SK-MEL-5 (cell line): ENCODE measurements around the gene ARPC2. TPM values are rescaled to one million over a fixed set of nuclear protein-coding genes. Genes with fewer than 3 reads are reported as not detected.
"Not testable (repeated sequence)": the region's sequence is repeated elsewhere in the genome, so short reads cannot be mapped to it uniquely, and the experiment has no call there.

Experiments
- DNase-seq: peaks from one replicate; pipeline ENCODE4 v3.0.0-alpha.2; 2016; ENCODE audit warnings: low read depth, low spot score
- in situ Hi-C: cut with HindIII; loops from 2 replicates; pipeline ENCODE4 v1.10.0; 2016; ENCODE audit warnings: low sequenced_read_pairs, high pct_unique_total_duplicates, low pct_unique_long_range_greater_than_20kb
- polyA plus RNA-seq, 2 experiments: library from polyadenylated mRNA; depleted of rRNA; stranded (reverse); fragments of >200 nt; gene quantifications; 2 replicates each; pipeline ENCODE4 v1.2.3, GENCODE V29; 2015
- total RNA-seq: library from RNA; depleted of rRNA; stranded (reverse); fragments of >200 nt; shearing (Covaris generic); gene quantifications from 2 replicates; pipeline ENCODE4 v1.2.3, GENCODE V29; 2014; rRNA removed

Gene ARPC2
- total RNA-seq: 196 and 198 TPM in 2 replicates
- 191 and 201 TPM in 2 replicates for polyA plus RNA-seq (2015; cell fraction: cytosol; rRNA removed)
- 131 and 142 TPM in 2 replicates for polyA plus RNA-seq (2015; cell fraction: nucleus; rRNA removed)

- in situ Hi-C loops: no loop called here
- peak; percentile 93 for DNase-seq
Measured at GRCh38 chr2:218216674-218217359, at the start of gene ARPC2. Gene ARPC2 (plus strand): TSS chr2:218217189. CDS start chr2:218217471, 282 bp downstream.

DNA sequence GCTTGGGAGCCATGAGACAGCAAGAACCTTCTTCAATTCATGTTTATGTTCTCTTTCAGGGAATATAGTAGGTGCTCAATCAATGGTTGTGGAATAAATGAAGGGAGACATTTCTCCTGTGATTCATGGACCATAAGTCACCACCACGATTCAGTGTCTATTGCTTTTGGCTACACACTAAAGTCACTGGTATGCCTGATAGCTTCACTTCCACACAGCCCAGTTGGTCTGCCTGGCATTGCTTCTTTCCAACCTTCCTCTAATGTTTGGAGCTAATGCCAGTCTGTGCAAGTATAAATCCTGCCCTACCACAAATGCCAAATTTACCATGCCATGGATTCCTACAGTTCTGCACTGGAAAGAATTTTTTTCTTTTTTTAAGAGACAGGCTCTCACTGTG lies 49.0 kb upstream of the ARPC2 start:
- no peak for DNase-seq
- in situ Hi-C loops: no loop called here

- DNase-seq: peak; percentile 68
- in situ Hi-C loops: no loop called here
Measured at GRCh38 chr2:218168635-218169462, 48.1 kb upstream of the ARPC2 start.

DNA sequence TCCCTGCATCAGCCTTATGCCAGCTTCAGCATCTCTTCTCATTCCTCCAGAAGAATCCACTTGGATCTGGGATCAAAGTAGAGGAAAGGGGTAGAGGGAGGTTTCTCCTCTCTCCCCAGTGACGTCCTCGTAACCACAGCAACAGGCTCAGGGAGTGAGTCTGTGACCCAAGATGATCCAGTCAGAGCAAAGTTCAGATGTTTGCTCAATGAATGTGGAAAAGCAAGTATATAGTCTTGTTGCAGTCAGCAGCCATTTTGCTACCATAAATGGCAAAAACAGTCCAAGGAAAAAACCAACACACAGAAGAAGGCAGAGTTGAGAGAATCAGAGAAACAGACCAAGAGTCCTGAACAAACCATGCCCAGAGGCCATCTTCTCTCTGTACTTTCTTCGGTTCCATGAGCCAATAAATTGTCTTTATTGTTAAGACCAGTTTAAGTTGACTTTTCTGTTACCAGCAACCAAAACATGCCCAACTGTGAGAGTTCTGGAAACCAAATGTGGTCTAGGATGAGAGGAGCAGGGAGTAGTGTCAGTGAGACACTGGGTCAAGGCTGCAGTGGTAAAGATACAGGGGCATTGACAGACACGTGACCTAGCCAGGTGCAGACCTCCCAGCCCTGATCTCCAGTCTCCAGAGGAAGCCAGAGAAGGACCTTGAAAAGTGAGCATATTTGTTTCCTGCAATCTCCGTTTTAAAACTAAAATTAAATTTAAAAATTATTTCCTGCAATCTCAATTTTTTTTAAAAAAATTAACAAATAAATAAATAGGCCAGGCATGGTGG lies 47.0 kb upstream of the ARPC2 start:
- DNase-seq: no peak
- in situ Hi-C loops: no loop called here

GRCh38 chr2:218171744-218172143 lies 45.2 kb upstream of the ARPC2 start:
- in situ Hi-C loops, DNase-seq: not testable (repeated sequence)

DNA sequence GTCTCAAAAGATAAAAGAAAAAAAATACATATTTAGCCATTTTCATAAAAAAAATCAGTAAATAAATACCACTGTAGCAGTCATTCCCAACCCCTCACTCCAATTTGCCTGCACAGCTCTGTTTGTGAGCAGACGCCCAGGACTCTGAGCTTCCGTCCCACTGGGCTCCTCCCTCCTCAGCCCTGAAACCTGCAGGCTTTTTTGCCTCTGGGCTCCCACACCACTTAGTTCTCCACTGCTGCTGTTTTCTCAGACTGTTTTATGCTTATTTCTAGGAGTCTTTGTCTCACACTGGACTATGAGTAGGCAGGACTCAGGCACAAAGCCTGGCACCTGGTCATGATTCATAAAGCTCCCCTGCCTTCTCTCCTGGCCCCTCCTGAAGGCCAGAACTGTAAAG lies 44.1 kb upstream of the ARPC2 start:
- in situ Hi-C loops: no loop called here
- no peak for DNase-seq

- in situ Hi-C loops: no loop called here
- no peak for DNase-seq
Measured at GRCh38 chr2:218179782-218180181, 37.2 kb upstream of the ARPC2 start.

- no peak for DNase-seq
Measured at GRCh38 chr2:218180467-218181114, 36.4 kb upstream of the ARPC2 start.

DNA sequence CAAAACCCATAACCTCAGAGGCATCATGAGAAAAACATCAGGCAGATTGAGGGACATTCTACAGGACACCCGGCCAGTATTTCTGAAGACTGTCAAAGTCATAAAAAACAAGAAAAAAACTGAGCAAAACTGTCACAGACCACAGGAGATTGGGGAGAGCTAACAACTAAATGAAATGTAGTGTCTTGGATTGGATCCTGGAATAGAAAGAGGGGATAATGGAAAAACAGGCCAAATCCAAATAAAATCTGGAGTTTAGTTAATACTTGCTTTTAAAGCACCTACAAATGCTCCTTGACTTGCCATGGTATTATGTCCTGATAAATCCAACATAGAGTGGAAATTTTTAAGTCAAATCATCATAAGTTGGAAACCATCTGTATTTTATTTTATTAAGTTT lies 32.7 kb upstream of the ARPC2 start:
- in situ Hi-C loops: no loop called here

More at GRCh38 chr2:218180467-218181114, 36.4 kb upstream of the ARPC2 start:
- in situ Hi-C loops: no loop called here

DNA sequence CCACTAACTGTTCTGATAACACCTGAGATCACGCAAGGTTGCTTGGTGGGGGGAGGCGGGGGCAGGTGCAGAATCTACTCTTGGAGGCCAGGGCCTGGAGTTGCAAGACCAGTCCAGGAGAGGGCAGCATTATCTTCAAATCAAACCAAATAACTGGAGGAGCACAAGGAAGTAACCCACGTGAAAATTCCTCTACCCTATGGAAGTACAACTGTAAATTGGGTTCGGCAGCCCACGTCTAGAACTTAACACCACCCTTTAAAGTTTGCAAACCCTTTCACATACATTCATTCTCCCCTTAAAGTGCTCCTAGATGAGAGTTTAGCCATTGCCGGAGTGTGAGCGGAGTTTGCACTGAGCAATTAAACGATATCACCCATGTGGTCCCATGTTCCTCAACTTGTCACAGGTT lies 30.6 kb upstream of the ARPC2 start:
- in situ Hi-C loops: no loop called here
- DNase-seq: peak; percentile 85

More for the DNA sequence above, 32.7 kb upstream of the ARPC2 start:
- no peak for DNase-seq

GRCh38 chr2:218186876-218187275 lies 30.1 kb upstream of the ARPC2 start:
- no peak for DNase-seq

GRCh38 chr2:218187296-218188015 lies 29.5 kb upstream of the ARPC2 start:
- DNase-seq: no peak
- in situ Hi-C loops: no loop called here

More at GRCh38 chr2:218186876-218187275, 30.1 kb upstream of the ARPC2 start:
- in situ Hi-C loops: no loop called here

DNA sequence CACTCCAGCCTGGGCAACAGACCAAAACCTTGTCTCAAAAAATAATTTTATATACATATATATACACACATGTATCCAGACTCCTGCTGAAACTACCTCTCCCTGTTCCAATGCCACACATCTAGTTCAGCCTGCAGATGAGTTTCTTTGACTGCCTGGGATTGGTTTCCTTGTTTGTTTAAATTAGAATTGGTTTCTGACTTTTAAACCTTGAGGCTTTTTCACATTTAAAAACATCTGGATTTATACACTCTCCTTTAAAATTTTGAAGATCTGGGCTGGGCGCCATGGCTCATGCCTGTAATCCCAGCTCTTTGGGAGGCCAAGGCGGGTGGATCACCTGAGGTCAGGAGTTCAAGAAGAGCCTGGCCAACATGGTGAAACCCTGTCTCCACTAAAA lies 28.5 kb upstream of the ARPC2 start:
- in situ Hi-C loops: no loop called here
- DNase-seq: no peak

GRCh38 chr2:218192902-218193430 lies 24.0 kb upstream of the ARPC2 start:
- no peak for DNase-seq
- in situ Hi-C loops: no loop called here

- in situ Hi-C loops: no loop called here
- DNase-seq: no peak
Measured at GRCh38 chr2:218193701-218194100, 23.3 kb upstream of the ARPC2 start.

GRCh38 chr2:218194880-218195279 lies 22.1 kb upstream of the ARPC2 start:
- in situ Hi-C loops: no loop called here
- no peak for DNase-seq

GRCh38 chr2:218196974-218197373 lies 20.0 kb upstream of the ARPC2 start:
- no peak for DNase-seq
- in situ Hi-C loops: no loop called here
